ENCODE data around the gene ALDH1A2.

DNA sequence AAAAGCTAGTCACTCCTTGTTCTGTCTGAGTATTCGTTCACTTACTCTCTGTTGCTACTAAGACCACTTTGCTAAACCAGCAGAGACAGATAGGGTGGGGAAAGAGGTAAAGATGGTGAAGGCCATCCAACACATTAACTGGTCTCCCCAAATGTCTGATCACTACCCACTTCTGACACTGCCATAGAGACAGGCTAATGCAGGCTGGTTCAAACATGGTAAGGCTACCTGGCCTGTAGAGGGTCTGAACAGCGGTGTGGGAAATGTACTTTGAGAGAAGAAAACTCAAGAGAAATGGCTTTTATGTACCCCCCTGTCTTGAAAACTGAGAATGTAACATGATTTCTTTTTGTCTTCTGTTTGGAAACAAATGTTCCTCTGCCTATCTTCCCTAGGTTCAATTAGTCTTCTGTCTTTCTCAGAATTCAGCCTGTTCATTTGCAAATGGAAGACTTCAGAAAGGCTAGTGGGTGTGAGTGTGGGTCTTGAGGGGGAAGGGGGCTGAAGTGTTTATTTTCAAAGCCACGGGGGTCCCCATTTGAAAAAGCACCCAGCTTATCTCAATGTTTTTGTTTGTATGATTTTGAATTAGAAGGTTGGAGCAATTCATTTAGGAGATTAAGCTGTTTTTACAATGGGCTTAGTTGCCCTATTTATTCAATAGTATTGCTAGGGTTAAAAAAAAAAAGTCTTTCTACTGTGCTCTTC lies 15.8 kb downstream of the ALDH1A2 start:
- TF ChIP-seq, protein P1, sequence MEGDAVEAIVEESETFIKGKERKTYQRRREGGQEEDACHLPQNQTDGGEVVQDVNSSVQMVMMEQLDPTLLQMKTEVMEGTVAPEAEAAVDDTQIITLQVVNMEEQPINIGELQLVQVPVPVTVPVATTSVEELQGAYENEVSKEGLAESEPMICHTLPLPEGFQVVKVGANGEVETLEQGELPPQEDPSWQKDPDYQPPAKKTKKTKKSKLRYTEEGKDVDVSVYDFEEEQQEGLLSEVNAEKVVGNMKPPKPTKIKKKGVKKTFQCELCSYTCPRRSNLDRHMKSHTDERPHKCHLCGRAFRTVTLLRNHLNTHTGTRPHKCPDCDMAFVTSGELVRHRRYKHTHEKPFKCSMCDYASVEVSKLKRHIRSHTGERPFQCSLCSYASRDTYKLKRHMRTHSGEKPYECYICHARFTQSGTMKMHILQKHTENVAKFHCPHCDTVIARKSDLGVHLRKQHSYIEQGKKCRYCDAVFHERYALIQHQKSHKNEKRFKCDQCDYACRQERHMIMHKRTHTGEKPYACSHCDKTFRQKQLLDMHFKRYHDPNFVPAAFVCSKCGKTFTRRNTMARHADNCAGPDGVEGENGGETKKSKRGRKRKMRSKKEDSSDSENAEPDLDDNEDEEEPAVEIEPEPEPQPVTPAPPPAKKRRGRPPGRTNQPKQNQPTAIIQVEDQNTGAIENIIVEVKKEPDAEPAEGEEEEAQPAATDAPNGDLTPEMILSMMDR (IDR thresholded peaks at IDR 0.05) = no peak
- no peak for TF ChIP-seq EZH2 (IDR thresholded peaks at IDR 0.05)
- no peak for TF ChIP-seq EZH2phosphoT487 (IDR thresholded peaks at IDR 0.05)
